Type B pancreatic cell (in vitro differentiated cells): ENCODE measurements around the gene PRMT9. TPM values are rescaled to one million over a fixed set of nuclear protein-coding genes. Genes with fewer than 3 reads are reported as not detected.

ENCODE experiments used
- DNase-seq: peaks from one replicate; pipeline ENCODE4 v3.0.0; 2021; ENCODE audit warnings: mixed read lengths; ENCODE audit not compliant: unreplicated experiment; ENCODE audit errors: extremely low spot score
- H3K27ac Mint-ChIP-seq: 2 replicates; pipeline ENCODE4 v1.8.0; 2021; ENCODE audit warnings: mild to moderate bottlenecking, mixed read lengths
- H3K27me3 Mint-ChIP-seq: 2 replicates; pipeline ENCODE4 v1.8.0; 2021; ENCODE audit warnings: mixed read lengths
- H3K36me3 Mint-ChIP-seq: 2 replicates; pipeline ENCODE4 v1.8.0; 2021; ENCODE audit warnings: mixed read lengths
- H3K4me1 Mint-ChIP-seq: one replicate; pipeline ENCODE4 v1.8.0; 2021; ENCODE audit warnings: mixed read lengths; ENCODE audit not compliant: unreplicated experiment
- H3K4me3 Mint-ChIP-seq: 2 replicates; pipeline ENCODE4 v1.8.0; 2021; ENCODE audit warnings: mild to moderate bottlenecking, mixed read lengths
- H3K9me3 Mint-ChIP-seq: 2 replicates; pipeline ENCODE4 v1.8.0; 2021; ENCODE audit warnings: mixed read lengths
- CTCF ChIP-seq: fragments of 200-600 bp; sonication (generic); conservative IDR thresholded peaks from 2 replicates; pipeline ENCODE4 v1.5.0; 2021; ENCODE audit warnings: antibody characterized with exemption, mild to moderate bottlenecking
- total RNA-seq: library from RNA; stranded (reverse); gene quantifications from 2 replicates; pipeline ENCODE4 v1.2.1, GENCODE V29; 2021; ENCODE audit warnings: low replicate concordance

The PRMT9 gene
- total RNA-seq, 1 donor from 2014 or later = 12.5 TPM

GRCh38 chr4:147693218-147693617 lies 9.3 kb upstream of the PRMT9 start:
- Mint-ChIP-seq H3K27ac (no peak overlapping the region), H3K4me3 (no peak overlapping the region), H3K36me3 (no peaks in the 10 kb centered on the region), H3K9me3 (no peaks in the 10 kb centered on the region), H3K4me1 (no peaks in the 10 kb centered on the region), H3K27me3 (no peaks in the 10 kb centered on the region)
- no peak for TF ChIP-seq CTCF
- DNase-seq = no peak

- H3K27me3 Mint-ChIP-seq = no peaks in the 10 kb centered on the region
- H3K36me3 Mint-ChIP-seq = no peaks in the 10 kb centered on the region
- no peak for DNase-seq
- TF ChIP-seq CTCF = no peak
- no peaks in the 10 kb centered on the region for H3K4me1 Mint-ChIP-seq
- no peak overlapping the region for H3K4me3 Mint-ChIP-seq
- no peaks in the 10 kb centered on the region for H3K9me3 Mint-ChIP-seq
- no peak overlapping the region for H3K27ac Mint-ChIP-seq
Measured at GRCh38 chr4:147691820-147692219, 7.9 kb upstream of the PRMT9 start.

- no peaks in the 10 kb centered on the region for H3K9me3 Mint-ChIP-seq
- H3K27me3 Mint-ChIP-seq = peaks cover 3% of the 10 kb centered on the region
- H3K27ac Mint-ChIP-seq = no peak overlapping the region
- TF ChIP-seq CTCF = no peak
- DNase-seq = no peak
- H3K4me3 Mint-ChIP-seq = no peak overlapping the region
- H3K36me3 Mint-ChIP-seq = no peaks in the 10 kb centered on the region
- peaks cover 6% of the 10 kb centered on the region for H3K4me1 Mint-ChIP-seq
Measured at GRCh38 chr4:147689067-147689466, 5.1 kb upstream of the PRMT9 start.

- DNase-seq = no peak
- Mint-ChIP-seq H3K27me3 (peaks cover 3% of the 10 kb centered on the region), H3K4me1 (peaks cover 11% of the 10 kb centered on the region), H3K9me3 (no peaks in the 10 kb centered on the region), H3K36me3 (peaks cover 3% of the 10 kb centered on the region), H3K4me3 (peak overlapping the region; percentile 93), H3K27ac (peak overlapping the region; percentile 93)
- TF ChIP-seq CTCF = no peak
Measured at GRCh38 chr4:147683188-147683591, 773 bp downstream of the PRMT9 start.

- peaks cover 11% of the 10 kb centered on the region for H3K4me1 Mint-ChIP-seq
- H3K27ac Mint-ChIP-seq = peak overlapping the region; percentile 93
- TF ChIP-seq CTCF = no peak
- H3K36me3 Mint-ChIP-seq = peaks cover 6% of the 10 kb centered on the region
- DNase-seq = no peak
- H3K4me3 Mint-ChIP-seq = peak overlapping the region; percentile 93
- H3K27me3 Mint-ChIP-seq = peaks cover 3% of the 10 kb centered on the region
- H3K9me3 Mint-ChIP-seq = no peaks in the 10 kb centered on the region
Measured at GRCh38 chr4:147682755-147683154, 1.2 kb downstream of the PRMT9 start.
